Epidermal melanocyte (primary cell): ENCODE measurements around the gene PGAP3.

Experiments
- DNase-seq: peaks from one replicate; pipeline ENCODE4 v3.0.0; 2011; ENCODE audit warnings: low spot score; ENCODE audit not compliant: insufficient read length

Gene PGAP3

DNA sequence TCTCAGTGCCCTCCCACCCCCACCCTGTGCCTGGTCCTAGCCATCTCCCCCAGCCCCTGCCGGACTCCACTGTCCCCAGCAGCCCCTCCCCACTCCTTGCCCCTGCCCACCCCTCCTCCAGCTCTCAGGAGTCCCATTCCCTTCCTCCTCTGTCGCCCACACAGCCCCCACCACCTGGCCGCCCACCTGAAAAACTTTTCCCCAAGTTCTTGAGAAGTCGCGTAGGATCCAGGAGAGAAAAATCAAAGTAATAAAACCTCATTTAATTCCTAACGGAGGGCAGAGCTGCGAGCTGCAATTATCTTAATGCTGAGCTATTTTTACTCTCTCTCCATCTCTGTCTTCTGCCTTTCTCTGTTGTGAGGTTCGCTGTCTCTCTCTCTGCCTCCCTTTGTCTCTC lies 63.5 kb downstream of the PGAP3 start:
- DNase-seq, result no peak

DNA sequence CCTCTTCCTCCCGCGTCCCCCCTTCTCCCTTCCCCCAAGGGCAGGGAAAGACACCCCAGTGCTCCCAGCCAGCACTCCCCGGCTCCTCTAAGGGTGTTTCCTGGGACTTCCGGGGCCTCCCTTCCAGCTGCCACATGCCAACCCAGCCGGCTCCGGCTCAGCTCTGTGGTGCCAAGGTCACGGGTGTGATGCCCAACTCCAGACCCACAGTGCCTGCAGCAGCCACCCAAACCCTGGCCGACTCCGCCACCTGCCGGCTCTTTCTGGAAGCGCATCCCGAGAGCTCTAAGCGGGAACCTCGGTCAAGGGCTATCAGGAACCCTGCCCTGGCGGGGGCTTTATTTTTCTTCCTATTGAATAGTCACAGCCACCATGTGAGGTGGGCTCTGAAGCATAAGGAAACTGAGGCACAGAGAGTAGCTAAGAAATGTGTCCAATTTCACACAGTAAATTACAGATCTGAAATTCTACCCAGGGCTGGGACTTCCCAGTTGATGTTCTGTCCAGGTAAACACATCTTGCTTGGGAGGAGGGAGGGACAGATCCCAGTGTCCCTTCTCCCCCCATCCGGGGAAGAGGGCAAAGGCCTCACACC lies 64.4 kb downstream of the PGAP3 start:
- DNase-seq, result peak; percentile 90

DNA sequence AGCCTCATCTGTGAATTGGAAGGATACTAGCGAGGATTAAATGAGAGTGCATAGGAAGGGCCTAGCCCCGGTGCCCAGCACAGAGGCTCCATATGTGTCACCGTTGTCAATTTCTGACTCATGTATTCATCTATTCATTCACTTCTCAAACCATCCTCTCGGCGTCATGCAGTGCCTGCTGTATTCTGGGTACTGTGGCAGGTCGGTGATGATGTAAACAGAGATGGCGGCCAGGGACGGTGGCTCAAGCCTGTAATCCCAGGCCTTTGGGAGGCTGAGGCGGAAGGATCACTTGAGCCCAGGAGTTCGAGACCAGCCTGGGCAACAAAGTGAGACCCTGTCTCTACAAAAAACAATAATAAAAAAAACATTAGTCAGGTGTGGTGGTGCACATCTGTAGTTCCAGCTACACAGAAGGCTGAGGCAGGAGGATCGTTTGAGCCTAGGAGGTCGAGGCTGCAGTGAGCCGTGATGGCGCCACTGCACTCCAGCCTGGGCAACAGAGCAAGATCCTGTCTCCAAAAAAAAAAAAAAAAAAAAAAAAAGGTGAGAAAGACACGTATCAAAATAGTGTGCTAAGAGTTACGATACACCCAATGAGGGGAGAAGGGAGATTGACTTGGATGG lies 65.4 kb downstream of the PGAP3 start:
- no peak for DNase-seq

DNA sequence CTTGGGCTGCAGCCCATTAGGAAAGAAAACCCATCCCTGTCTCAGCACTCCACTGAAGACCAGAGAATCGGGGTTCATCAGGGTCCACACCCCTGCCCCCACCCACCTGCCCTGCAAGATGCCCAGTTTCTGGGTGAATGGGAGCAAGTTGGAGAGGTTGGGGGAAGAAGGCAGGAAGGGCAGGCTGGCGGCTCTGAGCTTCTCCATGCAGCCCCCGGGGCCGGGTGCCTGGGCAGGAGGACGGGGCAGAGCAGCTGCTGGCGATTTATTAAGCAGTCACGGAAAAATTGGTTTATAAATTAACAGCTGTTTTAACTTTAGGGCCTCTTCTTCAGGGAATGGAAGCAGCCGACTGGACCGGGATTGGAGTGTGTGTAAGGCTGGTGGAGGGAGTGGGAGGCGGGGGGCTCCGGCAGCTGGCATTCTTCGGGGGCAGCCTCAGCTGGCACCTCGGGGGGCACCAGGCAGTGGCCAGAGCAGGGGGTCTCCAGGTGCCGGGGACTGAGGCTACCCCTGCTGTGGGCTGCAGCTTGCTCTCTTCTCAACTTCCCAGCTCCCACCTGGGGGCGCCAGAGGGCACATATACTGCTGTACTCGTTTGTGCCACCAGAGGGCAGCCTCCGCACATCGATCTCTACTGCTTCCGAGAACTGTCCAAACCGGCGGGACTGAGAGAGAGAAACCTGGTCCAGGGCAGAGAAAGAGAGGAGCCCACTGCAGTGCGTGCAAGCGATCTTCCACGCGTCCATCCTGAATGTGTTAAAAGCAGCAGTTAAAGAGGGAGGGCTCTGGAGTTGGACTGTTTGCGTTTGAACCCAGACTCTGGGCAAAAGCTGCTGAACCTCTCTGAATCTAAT lies 66.1 kb downstream of the PGAP3 start:
- DNase-seq, result peak; percentile 90
